HG02798 (cell line): ENCODE data around the gene TSPAN18.

Experiments used
- ATAC-seq: cut with Tn5 transposase; IDR thresholded peaks from one replicate; pipeline ENCODE4 v1.9.1; 2021; ENCODE audit warnings: mild to moderate bottlenecking; ENCODE audit not compliant: unreplicated experiment, poor library complexity

Gene TSPAN18

GRCh38 chr11:44736791-44737190 is 10.0 kb downstream of the TSPAN18 start:
- ATAC-seq: no peak

- no peak for ATAC-seq
These were observed 10.7 kb downstream of the TSPAN18 start for GRCh38 chr11:44737245-44738085.

- ATAC-seq: no peak
These were observed 12.0 kb downstream of the TSPAN18 start for GRCh38 chr11:44738791-44739190.

GRCh38 chr11:44740967-44741366 is 14.2 kb downstream of the TSPAN18 start:
- no peak for ATAC-seq

GRCh38 chr11:44741976-44742375 is 15.2 kb downstream of the TSPAN18 start:
- ATAC-seq: no peak

- ATAC-seq: no peak
These were observed 15.9 kb downstream of the TSPAN18 start for GRCh38 chr11:44742508-44743246.

- ATAC-seq: no peak
These were observed 16.6 kb downstream of the TSPAN18 start for GRCh38 chr11:44743326-44743725.

- ATAC-seq: no peak
These were observed 17.3 kb downstream of the TSPAN18 start for GRCh38 chr11:44743959-44744557.

- ATAC-seq: no peak
These were observed 20.1 kb downstream of the TSPAN18 start for GRCh38 chr11:44746894-44747293.

GRCh38 chr11:44747316-44747715 is 20.6 kb downstream of the TSPAN18 start:
- ATAC-seq: no peak

- no peak for ATAC-seq
These were observed 21.1 kb downstream of the TSPAN18 start for GRCh38 chr11:44747836-44748235.

- no peak for ATAC-seq
These were observed 21.8 kb downstream of the TSPAN18 start for GRCh38 chr11:44748606-44749005.

- ATAC-seq: no peak
These were observed 22.4 kb downstream of the TSPAN18 start for GRCh38 chr11:44749189-44749588.

GRCh38 chr11:44750551-44751465 is 24.0 kb downstream of the TSPAN18 start:
- no peak for ATAC-seq

GRCh38 chr11:44752300-44752699 is 25.5 kb downstream of the TSPAN18 start:
- ATAC-seq: no peak

GRCh38 chr11:44752713-44753112 is 26.0 kb downstream of the TSPAN18 start:
- no peak for ATAC-seq

- no peak for ATAC-seq
These were observed 27.3 kb downstream of the TSPAN18 start for GRCh38 chr11:44753961-44754645.

- ATAC-seq: no peak
These were observed 28.3 kb downstream of the TSPAN18 start for GRCh38 chr11:44754876-44755555.
